Measurements from ENCODE around the gene RIGI.
"Not testable (repeated sequence)": the region's sequence is repeated elsewhere in the genome, so short reads cannot be mapped to it uniquely, and the experiment has no call there.

Gene RIGI

DNA sequence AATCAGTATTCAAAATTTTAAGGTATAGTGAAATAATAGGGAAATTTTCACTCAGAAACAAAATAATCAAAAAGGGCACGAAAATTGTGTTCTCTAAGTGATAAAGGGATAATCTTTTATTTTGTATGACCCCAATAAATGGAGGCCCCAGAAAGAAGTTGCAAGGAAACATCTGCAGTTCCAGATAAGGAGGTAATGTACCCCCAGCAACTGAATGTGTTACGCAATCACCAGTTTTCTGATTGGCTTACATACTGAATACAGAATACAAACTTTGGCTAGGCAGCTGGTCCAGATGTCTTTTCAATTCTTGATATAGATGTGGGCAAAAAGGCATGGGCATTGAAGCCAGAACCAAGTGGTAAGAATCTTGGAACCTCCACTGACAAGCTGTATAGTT lies 28.1 kb upstream of the RIGI start:
- Histone ChIP-seq H3K9me3 (ENCODE audit: control insufficient read depth, insufficient read depth, low read length) (no peaks in the 10 kb centered on the region), H3K27ac (ENCODE audit: low read length) (no peak overlapping the region), H3K4me3 (ENCODE audit: low read length) (no peak overlapping the region), H3K27me3 (ENCODE audit: control insufficient read depth, insufficient read depth, low read length) (no peaks in the 10 kb centered on the region), H3K36me3 (ENCODE audit: control insufficient read depth, insufficient read depth, low read length) (no peaks in the 10 kb centered on the region), H3K4me1 (ENCODE audit: control insufficient read depth, insufficient read depth, low read length) (no peaks in the 10 kb centered on the region)
- DNase-seq (ENCODE audit: low read depth, low spot score), result no peak
- no CpG with 5 or more reads among the region's 2 CpGs for WGBS (ENCODE audit: insufficient coverage, insufficient read length)

DNA sequence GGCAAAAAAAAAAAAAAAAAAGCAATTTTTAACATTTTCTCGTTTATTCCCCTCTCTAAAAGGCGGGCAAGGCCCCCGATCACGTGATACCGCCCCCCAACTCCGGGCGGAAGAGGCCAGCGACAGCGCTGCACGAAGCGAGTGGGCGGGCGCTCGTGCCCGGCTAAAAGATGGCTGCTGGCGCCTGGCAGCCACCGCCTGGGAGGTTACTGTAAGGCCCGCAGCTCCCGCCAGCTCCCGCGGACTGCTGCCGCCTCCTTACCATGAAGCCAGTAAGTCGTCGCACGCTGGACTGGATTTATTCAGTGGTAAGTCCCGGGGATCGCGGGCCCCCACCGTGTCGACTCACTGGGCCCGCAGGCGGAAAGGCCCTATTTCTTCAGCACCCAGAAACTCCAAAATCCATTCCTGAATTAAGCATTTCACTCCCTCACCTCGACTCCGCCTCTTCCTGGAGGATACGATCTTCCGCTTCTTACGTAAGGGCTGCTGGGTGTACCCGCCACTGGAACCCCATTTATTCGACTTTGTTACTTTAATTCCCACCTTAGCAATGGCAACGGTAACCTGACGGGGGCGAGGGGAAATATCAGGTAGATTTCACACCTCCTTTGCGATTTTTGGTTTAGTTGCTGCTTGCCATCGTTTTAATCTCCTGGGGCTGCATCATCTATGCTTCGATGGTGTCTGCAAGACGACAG lies 26.3 kb upstream of the RIGI start, which contains the start of the genes SMIM27 and TOPORS:
Gene SMIM27 (plus strand): TSS at position 156 of the 701 bp plus-strand sequence. CDS start 108 bp downstream, at position 264.
Gene TOPORS (minus strand): TSS at position 415 of the 701 bp plus-strand sequence. CDS start 150 bp downstream, at position 265.
- Histone ChIP-seq H3K36me3 (ENCODE audit: control insufficient read depth, insufficient read depth, low read length) (no peaks in the 10 kb centered on the region), H3K27me3 (ENCODE audit: control insufficient read depth, insufficient read depth, low read length) (no peaks in the 10 kb centered on the region), H3K4me1 (ENCODE audit: control insufficient read depth, insufficient read depth, low read length) (no peaks in the 10 kb centered on the region), H3K27ac (ENCODE audit: low read length) (no peak within 1 kb of the TSS), H3K9me3 (ENCODE audit: control insufficient read depth, insufficient read depth, low read length) (no peaks in the 10 kb centered on the region), H3K4me3 (ENCODE audit: low read length) (peak within 1 kb of the TSS; percentile 99)
- WGBS (ENCODE audit: insufficient coverage, insufficient read length), result no CpG with 5 or more reads among the region's 46 CpGs
- no peak for DNase-seq (ENCODE audit: low read depth, low spot score)

DNA sequence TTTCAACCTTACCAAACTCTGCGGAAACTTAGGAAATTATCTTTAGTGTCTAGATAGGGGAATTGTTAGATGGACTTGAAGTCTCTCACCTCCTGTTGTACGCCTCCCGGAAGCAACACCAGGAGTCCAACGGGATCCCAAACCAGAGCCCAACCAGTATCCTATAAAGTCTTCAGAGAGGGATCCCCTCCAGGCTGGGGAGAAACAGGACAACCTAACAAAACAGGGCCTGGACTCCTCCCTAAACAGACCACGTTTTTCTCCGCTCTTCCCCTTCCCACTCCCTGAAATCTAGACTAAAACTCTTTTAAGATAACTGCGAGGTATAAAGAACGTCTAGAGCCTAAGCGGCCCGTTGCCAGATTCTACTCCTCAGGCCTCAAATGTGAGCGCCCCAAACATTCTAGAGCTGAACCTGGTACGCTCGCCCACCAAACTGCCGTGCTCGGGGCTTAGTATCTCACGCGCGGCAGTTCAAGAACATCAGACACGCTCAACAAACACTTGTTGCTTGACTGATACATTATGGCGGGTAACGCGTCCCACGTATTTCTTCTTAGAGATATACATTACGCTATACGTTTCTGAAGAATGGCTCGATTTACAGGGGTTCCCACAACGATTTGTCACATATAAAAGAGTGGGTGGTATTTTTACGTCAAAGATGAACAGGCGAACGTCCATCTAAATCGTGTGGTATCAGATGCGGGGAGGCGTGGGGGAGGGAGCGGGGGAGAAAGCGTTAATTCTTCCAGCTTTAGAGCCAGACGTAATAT lies 25.5 kb upstream of the RIGI start:
- Histone ChIP-seq H3K4me3 (ENCODE audit: low read length) (peak overlapping the region; percentile 99; the same call in 1 of the 2 replicates), H3K4me1 (ENCODE audit: control insufficient read depth, insufficient read depth, low read length) (no peaks in the 10 kb centered on the region), H3K36me3 (ENCODE audit: control insufficient read depth, insufficient read depth, low read length) (no peaks in the 10 kb centered on the region), H3K27me3 (ENCODE audit: control insufficient read depth, insufficient read depth, low read length) (no peaks in the 10 kb centered on the region), H3K27ac (ENCODE audit: low read length) (no peak overlapping the region), H3K9me3 (ENCODE audit: control insufficient read depth, insufficient read depth, low read length) (no peaks in the 10 kb centered on the region)
- DNase-seq (ENCODE audit: low read depth, low spot score), result no peak
- WGBS (ENCODE audit: insufficient coverage, insufficient read length), result no CpG with 5 or more reads among the region's 36 CpGs

DNA sequence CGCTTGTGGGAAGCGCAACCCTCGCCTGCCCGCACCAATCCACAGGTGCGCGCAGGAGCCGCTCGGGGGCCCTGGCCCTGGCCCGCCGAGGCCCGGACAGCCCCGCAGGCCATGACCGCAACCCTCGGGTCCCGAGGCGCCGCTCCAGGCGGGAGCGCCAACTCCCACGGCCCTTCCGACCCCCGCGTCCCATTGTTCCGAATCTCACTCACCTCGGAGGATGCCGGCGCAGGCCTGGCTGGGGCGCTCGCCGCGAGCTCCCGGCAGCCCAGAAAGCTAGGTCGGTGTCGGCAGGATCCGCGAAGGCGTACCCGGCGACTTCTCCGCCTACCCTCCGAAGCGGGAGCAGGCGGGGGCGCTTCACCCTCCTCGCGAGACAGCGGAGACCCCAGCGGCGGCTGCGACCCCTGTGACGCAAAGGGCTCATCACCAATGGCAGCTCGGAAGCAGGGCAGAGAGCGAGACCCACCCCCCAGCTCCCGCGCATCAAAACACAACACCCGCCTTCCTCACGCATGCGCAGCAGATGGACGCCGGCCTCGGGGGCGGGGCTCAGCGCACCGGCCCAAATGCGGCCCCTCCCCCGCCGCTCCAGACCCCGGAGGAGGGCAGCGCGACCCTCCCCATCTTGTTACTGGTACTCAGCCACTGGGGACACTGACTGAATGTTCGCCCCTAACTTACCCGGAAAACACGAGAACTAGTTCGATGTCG lies 24.7 kb upstream of the RIGI start:
- no peaks in the 10 kb centered on the region for H3K9me3 ChIP-seq (ENCODE audit: control insufficient read depth, insufficient read depth, low read length)
- H3K4me1 ChIP-seq (ENCODE audit: control insufficient read depth, insufficient read depth, low read length), result no peaks in the 10 kb centered on the region
- H3K27me3 ChIP-seq (ENCODE audit: control insufficient read depth, insufficient read depth, low read length), result no peaks in the 10 kb centered on the region
- H3K36me3 ChIP-seq (ENCODE audit: control insufficient read depth, insufficient read depth, low read length), result no peaks in the 10 kb centered on the region
- no peak overlapping the region for H3K27ac ChIP-seq (ENCODE audit: low read length)
- WGBS (ENCODE audit: insufficient coverage, insufficient read length), result no CpG with 5 or more reads among the region's 75 CpGs
- peak overlapping the region; percentile 99 for H3K4me3 ChIP-seq (ENCODE audit: low read length)
- DNase-seq (ENCODE audit: low read depth, low spot score), result peak; percentile 88

GRCh38 chr9:32550150-32550561 lies 24.2 kb upstream of the RIGI start:
- H3K27ac ChIP-seq (ENCODE audit: low read length), result no peak overlapping the region
- no peaks in the 10 kb centered on the region for H3K4me1 ChIP-seq (ENCODE audit: control insufficient read depth, insufficient read depth, low read length)
- no CpG with 5 or more reads among the region's 10 CpGs for WGBS (ENCODE audit: insufficient coverage, insufficient read length)
- H3K36me3 ChIP-seq (ENCODE audit: control insufficient read depth, insufficient read depth, low read length), result no peaks in the 10 kb centered on the region
- H3K9me3 ChIP-seq (ENCODE audit: control insufficient read depth, insufficient read depth, low read length), result no peaks in the 10 kb centered on the region
- no peaks in the 10 kb centered on the region for H3K27me3 ChIP-seq (ENCODE audit: control insufficient read depth, insufficient read depth, low read length)
- no peak for DNase-seq (ENCODE audit: low read depth, low spot score)
- H3K4me3 ChIP-seq (ENCODE audit: low read length), result peak overlapping the region; percentile 99

- not testable (repeated sequence) for H3K9me3 ChIP-seq (ENCODE audit: control insufficient read depth, insufficient read depth, low read length); H3K4me1 ChIP-seq (ENCODE audit: control insufficient read depth, insufficient read depth, low read length); H3K27ac ChIP-seq (ENCODE audit: low read length); DNase-seq (ENCODE audit: low read depth, low spot score); H3K36me3 ChIP-seq (ENCODE audit: control insufficient read depth, insufficient read depth, low read length); H3K27me3 ChIP-seq (ENCODE audit: control insufficient read depth, insufficient read depth, low read length); H3K4me3 ChIP-seq (ENCODE audit: low read length)
- no CpG with 5 or more reads among the region's 20 CpGs for WGBS (ENCODE audit: insufficient coverage, insufficient read length)
Observed at GRCh38 chr9:32548213-32548612, 22.2 kb upstream of the RIGI start.

DNA sequence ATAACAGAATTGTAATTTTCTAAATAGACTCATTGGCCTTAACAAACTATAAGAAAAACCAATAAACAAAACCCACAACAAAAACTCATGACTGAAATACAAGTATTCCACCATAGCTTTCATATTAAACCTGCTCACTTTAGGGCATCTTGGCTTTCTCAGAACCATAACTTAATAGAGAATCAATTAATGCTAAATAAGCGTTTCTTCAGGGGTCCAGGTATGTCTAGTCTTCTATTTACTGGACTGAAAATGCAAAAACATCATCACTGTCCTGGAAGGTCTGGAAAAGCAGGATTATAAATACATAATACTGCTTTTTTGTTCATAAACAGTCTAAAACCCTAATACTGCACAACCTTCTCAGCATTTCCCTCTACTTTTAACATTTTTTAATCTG lies 19.9 kb upstream of the RIGI start:
- no peaks in the 10 kb centered on the region for H3K9me3 ChIP-seq (ENCODE audit: control insufficient read depth, insufficient read depth, low read length)
- peaks cover 14% of the 10 kb centered on the region; the same call in 1 of the 2 replicates for H3K36me3 ChIP-seq (ENCODE audit: control insufficient read depth, insufficient read depth, low read length)
- H3K4me1 ChIP-seq (ENCODE audit: control insufficient read depth, insufficient read depth, low read length), result no peaks in the 10 kb centered on the region
- DNase-seq (ENCODE audit: low read depth, low spot score), result no peak
- no CpG with 5 or more reads among the region's 1 CpG for WGBS (ENCODE audit: insufficient coverage, insufficient read length)
- H3K4me3 ChIP-seq (ENCODE audit: low read length), result no peak overlapping the region
- H3K27me3 ChIP-seq (ENCODE audit: control insufficient read depth, insufficient read depth, low read length), result no peaks in the 10 kb centered on the region
- no peak overlapping the region for H3K27ac ChIP-seq (ENCODE audit: low read length)

DNA sequence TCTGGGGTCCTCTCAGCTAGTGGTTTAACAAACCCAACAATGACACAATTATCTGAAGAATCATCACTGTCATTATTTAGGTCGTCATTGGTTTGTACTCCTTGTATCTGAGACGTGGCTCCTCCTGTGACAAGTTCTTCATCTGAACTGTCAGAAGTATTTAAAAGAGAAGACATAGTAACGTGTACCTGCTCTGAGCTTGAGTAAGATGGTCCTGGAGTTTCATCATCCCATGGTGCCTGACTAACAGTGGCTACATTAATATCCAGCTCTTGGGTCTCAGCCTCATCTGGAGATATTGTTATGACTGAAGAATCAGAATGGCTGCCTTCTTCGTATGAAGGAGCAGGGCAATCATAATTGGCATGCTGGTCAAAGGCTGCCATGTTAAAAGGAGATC lies 17.1 kb upstream of the RIGI start:
- no peaks in the 10 kb centered on the region for H3K4me1 ChIP-seq (ENCODE audit: control insufficient read depth, insufficient read depth, low read length)
- no peaks in the 10 kb centered on the region for H3K27me3 ChIP-seq (ENCODE audit: control insufficient read depth, insufficient read depth, low read length)
- no peak overlapping the region for H3K27ac ChIP-seq (ENCODE audit: low read length)
- peaks cover 14% of the 10 kb centered on the region; the same call in 1 of the 2 replicates for H3K36me3 ChIP-seq (ENCODE audit: control insufficient read depth, insufficient read depth, low read length)
- no CpG with 5 or more reads among the region's 4 CpGs for WGBS (ENCODE audit: insufficient coverage, insufficient read length)
- DNase-seq (ENCODE audit: low read depth, low spot score), result no peak
- H3K9me3 ChIP-seq (ENCODE audit: control insufficient read depth, insufficient read depth, low read length), result no peaks in the 10 kb centered on the region
- H3K4me3 ChIP-seq (ENCODE audit: low read length), result no peak overlapping the region

GRCh38 chr9:32533816-32534215 lies 7.8 kb upstream of the RIGI start:
- no CpG with 5 or more reads among the region's 4 CpGs for whole genome bisulfite sequencing (ENCODE audit: insufficient coverage, insufficient read length)
- Histone ChIP-seq H3K36me3 (ENCODE audit: control insufficient read depth, insufficient read depth, low read length) (no peaks in the 10 kb centered on the region; the same call in 1 of the 2 replicates), H3K9me3 (ENCODE audit: control insufficient read depth, insufficient read depth, low read length) (no peaks in the 10 kb centered on the region), H3K27me3 (ENCODE audit: control insufficient read depth, insufficient read depth, low read length) (no peaks in the 10 kb centered on the region), H3K27ac (ENCODE audit: low read length) (no peak overlapping the region), H3K4me1 (ENCODE audit: control insufficient read depth, insufficient read depth, low read length) (no peaks in the 10 kb centered on the region), H3K4me3 (ENCODE audit: low read length) (no peak overlapping the region)
- DNase-seq (ENCODE audit: low read depth, low spot score), result no peak

DNA sequence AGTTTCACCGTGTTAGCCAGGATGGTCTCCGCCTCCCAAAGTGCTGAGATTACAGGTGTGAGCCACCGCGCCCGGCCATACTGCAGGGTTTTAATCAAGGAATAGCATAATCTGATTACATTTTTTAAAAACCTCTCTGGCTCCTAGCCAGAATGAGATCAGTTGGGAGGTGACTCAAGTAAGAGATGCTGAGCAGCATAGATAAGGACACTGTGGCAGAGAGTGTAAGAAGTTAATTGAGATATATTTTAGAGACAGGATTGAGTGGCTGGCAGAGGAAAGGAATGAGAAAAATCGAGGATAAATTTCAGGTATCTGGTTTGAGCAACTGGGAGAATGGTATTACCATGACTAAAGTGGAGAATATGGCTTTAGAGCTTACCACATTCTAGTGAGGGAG lies 7.3 kb upstream of the RIGI start:
- no peaks in the 10 kb centered on the region for H3K4me1 ChIP-seq (ENCODE audit: control insufficient read depth, insufficient read depth, low read length)
- H3K36me3 ChIP-seq (ENCODE audit: control insufficient read depth, insufficient read depth, low read length), result no peaks in the 10 kb centered on the region; the same call in 1 of the 2 replicates
- no peaks in the 10 kb centered on the region for H3K27me3 ChIP-seq (ENCODE audit: control insufficient read depth, insufficient read depth, low read length)
- no peak overlapping the region for H3K27ac ChIP-seq (ENCODE audit: low read length)
- H3K9me3 ChIP-seq (ENCODE audit: control insufficient read depth, insufficient read depth, low read length), result no peaks in the 10 kb centered on the region
- DNase-seq (ENCODE audit: low read depth, low spot score), result no peak
- no peak overlapping the region for H3K4me3 ChIP-seq (ENCODE audit: low read length)
- no CpG with 5 or more reads among the region's 6 CpGs for WGBS (ENCODE audit: insufficient coverage, insufficient read length)

All from iPS DF 6.9 (cell line).